HepG2 (cell line): ENCODE results near the gene MYL6B. TPM values are rescaled to one million over a fixed set of nuclear protein-coding genes. Genes with fewer than 3 reads are reported as not detected.

Experiments
- ATAC-seq: fragments of 200-7000 bp; cut with Tn5 transposase; 3 replicates; pipeline ENCODE4 v1.9.1; 2020; ENCODE audit warnings: mild to moderate bottlenecking, moderate library complexity
- BruUV-seq: library from RNA; stranded (reverse); fragments of 400-500 nt; replicated peaks from 2 replicates; lab custom pipeline; 2021; lab: Mats Ljungman, UMichigan
- CTCF ChIA-PET: fragments of 300-600 bp; formaldehyde crosslinking; extraction: SDS; loops from one replicate; lab custom pipeline; 2021; ENCODE audit warnings: low total read pairs, inconsistent platforms, low intra/inter-chr PET ratio; lab: Yijun Ruan, JAX
- POLR2A ChIA-PET: fragments of 350-600 bp; sonication (Branson Sonifier 250); formaldehyde crosslinking; loops from one replicate; lab custom pipeline; 2020; ENCODE audit warnings: antibody characterized with exemption, inconsistent platforms; lab: Yijun Ruan, JAX
- DNase-seq: peaks from one replicate; pipeline ENCODE4 v3.0.0-alpha.2; 2015; ENCODE audit warnings: low spot score
- FAIRE-seq: peaks from 3 replicates; lab custom pipeline; 2011; peaks lifted over from hg19 to GRCh38; lab: Jason Lieb, UNC
- H2AFZ ChIP-seq: one replicate; pipeline ENCODE4 v1.6.1; 2011; ENCODE audit warnings: low read length, inconsistent platforms
- H3K27ac ChIP-seq: fragments of 300-600 bp; 3 replicates; pipeline ENCODE4 v1.8.0; 2011; ENCODE audit warnings: mixed run types, mild to moderate bottlenecking, mixed read lengths, low read length, inconsistent platforms; ENCODE audit not compliant: insufficient read depth; ENCODE audit errors: extremely low read length
- H3K27me3 ChIP-seq, 2 experiments: fragments of 200-600 bp in 1 of 2; 2 replicates in 1 of 2; 3 replicates in 1 of 2; pipeline versions ENCODE4 v1.6.0 to v1.8.0; 2011; ENCODE audit warnings: low read length in 2 of 2, mild to moderate bottlenecking in 2 of 2, moderate library complexity in 2 of 2, inconsistent platforms in 1 of 2; ENCODE audit not compliant: insufficient read depth in 2 of 2, control insufficient read depth in 1 of 2
- H3K36me3 ChIP-seq, 2 experiments: fragments of 200-600 bp in 1 of 2; replicated peaks in 1 of 2; 2 replicates in 1 of 2; 3 replicates in 1 of 2; pipeline versions ENCODE4 v1.5.1 to v1.8.0; 2011; ENCODE audit warnings: low read length in 2 of 2, inconsistent platforms in 1 of 2; ENCODE audit not compliant: insufficient read depth in 2 of 2, control insufficient read depth in 1 of 2
- H3K4me1 ChIP-seq: 2 replicates; pipeline ENCODE4 v1.5.1; 2012; ENCODE audit warnings: low read length, inconsistent platforms; ENCODE audit not compliant: insufficient read depth
- H3K4me2 ChIP-seq: 2 replicates; pipeline ENCODE4 v1.6.0; 2011; ENCODE audit warnings: low read depth, low read length, inconsistent platforms
- H3K4me3 ChIP-seq, 3 experiments: fragments of 200-600 bp in 1 of 3; sonication (generic), shearing (Covaris generic) in 1 of 3; replicated peaks in 1 of 3; 2 replicates each; pipeline ENCODE4 v1.5.1; 2011 to 2016; ENCODE audit warnings: low read length in 3 of 3, inconsistent platforms in 2 of 3, low read depth in 2 of 3, mild to moderate bottlenecking in 2 of 3, control low read depth in 1 of 3, mixed read lengths in 1 of 3; ENCODE audit not compliant: insufficient read depth in 1 of 3
- H3K79me2 ChIP-seq: one replicate; pipeline ENCODE4 v1.6.1; 2011; ENCODE audit warnings: low read length, inconsistent platforms; ENCODE audit not compliant: insufficient read depth
- H3K9ac ChIP-seq: 2 replicates; pipeline ENCODE4 v1.6.0; 2011; ENCODE audit warnings: mild to moderate bottlenecking, low read depth, low read length, inconsistent platforms; ENCODE audit not compliant: insufficient read depth
- H3K9me3 ChIP-seq: 2 replicates; pipeline ENCODE4 v1.5.1; 2012; ENCODE audit warnings: mild to moderate bottlenecking, low read length
- H4K20me1 ChIP-seq: 2 replicates; pipeline ENCODE4 v1.6.0; 2011; ENCODE audit warnings: inconsistent platforms, mild to moderate bottlenecking, low read length, moderate library complexity; ENCODE audit not compliant: insufficient read depth
- HIVEP1 ChIP-seq: sonication (generic); formaldehyde crosslinking; IDR thresholded peaks from 2 replicates; pipeline ENCODE4 v1.4.0; 2020; ENCODE audit warnings: mild to moderate bottlenecking, missing genetic modification reagents
- KDM4B ChIP-seq: sonication (generic); formaldehyde crosslinking; IDR thresholded peaks from 2 replicates; pipeline ENCODE4 v1.4.0; 2020; ENCODE audit warnings: missing genetic modification reagents
- TCF7 ChIP-seq: sonication (generic); IDR thresholded peaks from 2 replicates; pipeline ENCODE4 v1.6.1; 2016; ENCODE audit warnings: antibody characterized with exemption, low read depth
- ZNF335 ChIP-seq: sonication (generic); formaldehyde crosslinking; IDR thresholded peaks from 2 replicates; pipeline ENCODE4 v1.4.0; 2020; ENCODE audit warnings: missing genetic modification reagents
- WGBS: methylation state at CpG from one replicate; pipeline ENCODE4 v1.1.6; 2017; ENCODE audit warnings: low lambda C conversion rate; 5-methylcytosine and 5-hydroxymethylcytosine counted together
- in situ Hi-C: cut with HindIII; loops from 2 replicates; pipeline ENCODE4 v1.10.0; 2017; ENCODE audit warnings: low pct_unique_long_range_greater_than_20kb; ENCODE audit not compliant: extremely low pct_ligation_motif_present
- intact Hi-C: fragments of 100-400 bp; cut with micrococcal nuclease; formaldehyde crosslinking; loops from one replicate; pipeline ENCODE4 v1.10.0; 2022; ENCODE audit not compliant: unreplicated experiment
- polyA plus RNA-seq, 8 experiments: library from polyadenylated mRNA; depleted of rRNA in 3 of 8; stranded (reverse) in 7 of 8; unstranded in 1 of 8; fragments of >200 nt; fragmentation: Illumina TruSeq in 4 of 8; extraction: Trizol in 4 of 8; gene quantifications; 2 replicates each; pipeline versions ENCODE4 v1.2.1 to v1.2.3, GENCODE V29; 2011 to 2016; ENCODE audit warnings: low read depth in 4 of 8, missing spikeins in 1 of 8, mixed read lengths in 1 of 8; ENCODE audit not compliant: insufficient read depth in 1 of 8
- total RNA-seq, 5 experiments: library from RNA; depleted of rRNA; stranded (reverse); fragments of >200 nt; fragmentation: Illumina TruSeq; extraction: Trizol; gene quantifications; 2 replicates each; pipeline ENCODE4 v1.2.3, GENCODE V29; 2016; ENCODE audit warnings: low read depth in 1 of 5

MYL6B gene
- total and polyA plus RNA-seq, 2 of the 13 experiments (the other 11 are each of a cell fraction or from before 2014, with no cell fraction given): 75.7 to 88.7 TPM

DNA sequence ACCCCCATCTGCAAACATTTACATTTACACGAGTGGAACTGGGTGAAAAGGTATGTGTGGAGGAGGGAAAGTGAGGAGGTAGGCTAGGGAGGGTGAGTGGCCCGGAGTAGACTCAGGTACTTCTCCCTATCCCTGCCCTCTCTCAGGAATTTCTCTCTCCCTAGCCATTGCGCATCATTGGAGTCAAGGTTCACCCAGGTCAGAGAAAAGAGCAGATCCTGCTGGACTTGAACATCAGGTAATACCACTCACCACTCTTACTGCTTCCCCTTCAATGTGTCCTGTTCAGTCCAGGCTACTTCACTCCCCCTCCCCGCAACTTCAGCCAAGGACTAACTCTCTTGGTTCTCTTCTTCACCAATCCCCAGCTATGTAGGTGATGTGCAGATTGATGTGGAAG is 21.5 kb upstream of the MYL6B start:
- Histone ChIP-seq H3K4me3 (no peak overlapping the region), H3K4me1 (peaks cover 34% of the 10 kb centered on the region), H3K9me3 (no peaks in the 10 kb centered on the region), H3K9ac (no peak overlapping the region), H3K4me2 (0 out of 2 replicates have a peak overlapping the region, but pooled peaks have one; percentile 46), H4K20me1 (no peaks in the 10 kb centered on the region), H3K36me3 (peaks cover 17 to 38% of the 10 kb centered on the region in 2 experiments), H2AFZ (no peak overlapping the region), H3K27ac (no peak overlapping the region), H3K27me3 (no peaks in the 10 kb centered on the region), H3K79me2 (peaks cover 17% of the 10 kb centered on the region)
- 69% methylated on average over 4 of the region's 4 CpGs for WGBS
- FAIRE-seq: no peak
- in situ Hi-C loops: no loop called here
- POLR2A ChIA-PET: no interaction called here
- intact Hi-C loops: no loop called here
- TF ChIP-seq KDM4B: no peak
- CTCF ChIA-PET: no interaction called here
- DNase-seq: no peak
- no TSS peak for BruUV-seq
- no peak for ATAC-seq

GRCh38 chr12:56134897-56135296 is 17.5 kb upstream of the MYL6B start:
- intact Hi-C loops (no loop called here), in situ Hi-C loops (no loop called here)
- CTCF ChIA-PET: no interaction called here
- 97% methylated on average over 6 of the region's 6 CpGs for WGBS
- ATAC-seq (no peak), DNase-seq (no peak), FAIRE-seq (no peak)
- Histone ChIP-seq H3K4me3 (no peak overlapping the region), H2AFZ (no peak overlapping the region), H3K27me3 (no peaks in the 10 kb centered on the region), H4K20me1 (no peaks in the 10 kb centered on the region), H3K79me2 (no peaks in the 10 kb centered on the region), H3K4me1 (peaks cover 11% of the 10 kb centered on the region), H3K9me3 (no peaks in the 10 kb centered on the region), H3K27ac (no peak overlapping the region), H3K9ac (no peak overlapping the region)
- POLR2A ChIA-PET: no interaction called here
- BruUV-seq: no TSS peak
- no peak for TF ChIP-seq ZNF335
- TF ChIP-seq HIVEP1 (CRISPR knock-in tag): no peak
- no peak for TF ChIP-seq TCF7
- TF ChIP-seq, all 625 proteins: peak for 0
- H3K4me2 ChIP-seq: no peak overlapping the region
- peaks cover 19 to 75% of the 10 kb centered on the region in 2 experiments for H3K36me3 ChIP-seq
